ENCODE data around the gene MYOF.

DNA sequence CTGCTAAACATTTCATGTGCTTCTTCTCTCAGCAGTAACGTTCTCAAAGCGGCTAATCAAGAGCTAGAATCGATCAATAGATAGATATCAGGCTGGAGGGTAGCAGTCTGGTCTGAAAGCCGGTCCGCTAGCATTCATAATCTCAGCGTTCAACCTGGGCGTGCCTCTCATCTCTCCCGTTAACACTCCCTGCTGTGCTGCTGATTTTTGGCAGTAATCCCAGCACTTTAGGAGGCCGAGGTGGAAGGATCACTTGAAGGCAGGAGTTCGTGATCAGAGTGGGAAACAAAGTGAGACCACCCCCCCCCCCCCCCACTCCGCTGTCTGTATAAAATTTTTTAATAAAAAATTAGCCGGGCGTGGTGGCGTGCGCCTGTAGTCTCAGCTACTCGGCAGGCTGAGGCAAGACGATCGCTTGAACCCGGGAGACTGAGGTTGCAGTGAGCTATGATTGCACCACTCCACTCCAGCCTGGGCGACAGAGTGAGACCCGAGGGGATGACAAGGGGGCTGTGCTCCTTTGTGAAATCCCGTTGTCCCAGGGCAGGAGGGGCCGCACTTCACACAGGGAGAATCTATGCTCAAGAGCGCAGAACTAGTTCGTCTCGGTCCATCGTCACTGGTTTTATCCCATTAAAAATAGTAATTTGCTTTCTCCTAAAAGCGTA lies 13.7 kb upstream of the MYOF start:
- TF ChIP-seq, protein P1, sequence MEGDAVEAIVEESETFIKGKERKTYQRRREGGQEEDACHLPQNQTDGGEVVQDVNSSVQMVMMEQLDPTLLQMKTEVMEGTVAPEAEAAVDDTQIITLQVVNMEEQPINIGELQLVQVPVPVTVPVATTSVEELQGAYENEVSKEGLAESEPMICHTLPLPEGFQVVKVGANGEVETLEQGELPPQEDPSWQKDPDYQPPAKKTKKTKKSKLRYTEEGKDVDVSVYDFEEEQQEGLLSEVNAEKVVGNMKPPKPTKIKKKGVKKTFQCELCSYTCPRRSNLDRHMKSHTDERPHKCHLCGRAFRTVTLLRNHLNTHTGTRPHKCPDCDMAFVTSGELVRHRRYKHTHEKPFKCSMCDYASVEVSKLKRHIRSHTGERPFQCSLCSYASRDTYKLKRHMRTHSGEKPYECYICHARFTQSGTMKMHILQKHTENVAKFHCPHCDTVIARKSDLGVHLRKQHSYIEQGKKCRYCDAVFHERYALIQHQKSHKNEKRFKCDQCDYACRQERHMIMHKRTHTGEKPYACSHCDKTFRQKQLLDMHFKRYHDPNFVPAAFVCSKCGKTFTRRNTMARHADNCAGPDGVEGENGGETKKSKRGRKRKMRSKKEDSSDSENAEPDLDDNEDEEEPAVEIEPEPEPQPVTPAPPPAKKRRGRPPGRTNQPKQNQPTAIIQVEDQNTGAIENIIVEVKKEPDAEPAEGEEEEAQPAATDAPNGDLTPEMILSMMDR (optimal IDR thresholded peaks at IDR 0.05 in 1 of 3, IDR thresholded peaks at IDR 0.05 in 1 of 3, conservative IDR thresholded peaks at IDR 0.05 in 1 of 3; ENCODE audit: extremely low read depth in 1 of 3, insufficient read depth in 2 of 3, low read length in 3 of 3) = no peak
- no peak for TF ChIP-seq EZH2 (IDR thresholded peaks at IDR 0.05; ENCODE audit: low read length)
